Activated T-helper 1 cell treated with Interleukin-2 at 50 U/mL for 16 hours (primary cell): ENCODE results near the gene ANO8.
"Not testable (repeated sequence)": the region's sequence is repeated elsewhere in the genome, so short reads cannot be mapped to it uniquely, and the experiment has no call there.

Experiments
- DNase-seq: peaks from one replicate; pipeline ENCODE4 v3.0.0-alpha.2; 2020; ENCODE audit warnings: low read depth

The ANO8 gene

GRCh38 chr19:17309965-17310461, 24.6 kb downstream of the ANO8 start:
- no peak for DNase-seq

- DNase-seq: peak; percentile 98
Observed at GRCh38 chr19:17309198-17309964, 25.3 kb downstream of the ANO8 start, which contains the start of gene DDA1. Gene DDA1 (plus strand): TSS chr19:17309563. CDS start chr19:17309655, 92 bp downstream.

GRCh38 chr19:17307876-17308377, 26.7 kb downstream of the ANO8 start:
- DNase-seq: no peak

DNA sequence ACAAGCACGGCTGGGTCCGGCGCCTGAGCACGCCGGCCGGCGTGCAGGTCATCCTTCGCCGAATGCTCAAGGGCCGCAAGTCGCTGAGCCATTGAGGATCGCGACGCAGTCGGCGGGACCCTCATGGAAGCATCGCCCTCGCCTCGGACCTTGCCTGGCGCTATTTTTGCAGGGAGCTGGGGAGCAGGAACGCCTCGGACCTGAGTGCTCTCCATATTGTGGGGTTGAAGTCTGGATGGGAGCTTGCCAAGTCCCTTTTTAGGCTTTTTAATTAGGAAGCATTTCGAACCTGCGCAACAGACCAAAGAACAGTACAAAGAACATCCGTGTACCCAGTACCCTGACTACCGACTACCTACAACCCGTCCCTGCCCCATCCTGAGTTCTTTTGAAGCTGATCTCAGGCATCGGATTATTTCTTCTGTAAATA, 28.4 kb downstream of the ANO8 start:
- DNase-seq: no peak

DNA sequence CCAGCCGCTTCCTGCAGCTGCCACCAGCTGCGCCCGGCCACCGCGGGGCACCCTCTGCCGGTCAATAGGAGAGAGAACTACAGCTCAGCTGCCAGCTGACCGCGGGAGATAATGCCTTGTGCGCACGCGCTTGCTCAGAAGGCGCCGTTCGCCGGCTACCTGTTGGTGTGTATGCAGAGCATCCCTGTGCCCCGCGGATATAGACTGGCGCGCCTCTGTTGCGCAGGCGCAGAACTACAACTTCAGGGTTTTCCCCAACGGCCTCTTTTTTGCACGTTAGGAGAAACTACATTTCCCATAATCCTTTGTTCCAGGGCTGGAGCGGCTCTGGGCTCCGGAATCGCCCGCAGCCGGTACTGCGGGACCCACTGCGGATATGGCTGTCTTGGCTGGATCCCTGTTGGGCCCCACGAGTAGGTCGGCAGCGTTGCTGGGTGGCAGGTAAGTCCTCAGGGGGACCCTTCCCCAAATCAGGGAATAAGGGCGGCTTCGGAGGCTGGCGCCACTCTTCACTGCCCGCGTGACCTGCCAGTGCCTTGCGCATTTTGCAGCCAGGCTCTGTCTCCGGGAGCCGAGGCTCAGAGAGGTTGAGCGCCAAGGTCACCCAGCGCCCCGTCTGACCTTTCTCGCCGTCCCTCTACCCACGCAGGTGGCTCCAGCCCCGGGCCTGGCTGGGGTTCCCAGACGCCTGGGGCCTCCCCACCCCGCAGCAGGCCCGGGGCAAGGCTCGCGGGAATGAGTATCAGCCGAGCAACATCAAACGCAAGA, 29.0 kb downstream of the ANO8 start, which contains the start of gene MRPL34:
MRPL34 (plus strand) TSS at position 356 of the 768 bp plus-strand sequence; CDS start at position 377, 21 bp downstream.
- DNase-seq: peak; percentile 91

DNA sequence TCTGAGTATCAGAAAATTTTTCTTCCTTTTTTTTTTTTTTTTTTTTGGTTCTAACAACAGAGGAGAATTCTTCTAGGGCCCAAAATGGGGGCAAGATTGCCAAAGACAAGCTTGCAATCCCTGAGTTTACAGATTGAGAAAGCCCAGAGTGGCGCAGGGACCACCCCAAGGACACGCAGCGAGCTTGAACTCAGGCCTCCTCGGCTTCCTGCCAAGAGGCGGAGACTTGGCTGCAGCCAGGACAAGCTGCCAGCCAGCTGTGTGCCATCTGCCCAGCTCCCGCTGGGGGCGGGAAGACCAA, 29.5 kb downstream of the ANO8 start:
- no peak for DNase-seq

GRCh38 chr19:17304386-17305215, 30.1 kb downstream of the ANO8 start:
- no peak for DNase-seq

DNA sequence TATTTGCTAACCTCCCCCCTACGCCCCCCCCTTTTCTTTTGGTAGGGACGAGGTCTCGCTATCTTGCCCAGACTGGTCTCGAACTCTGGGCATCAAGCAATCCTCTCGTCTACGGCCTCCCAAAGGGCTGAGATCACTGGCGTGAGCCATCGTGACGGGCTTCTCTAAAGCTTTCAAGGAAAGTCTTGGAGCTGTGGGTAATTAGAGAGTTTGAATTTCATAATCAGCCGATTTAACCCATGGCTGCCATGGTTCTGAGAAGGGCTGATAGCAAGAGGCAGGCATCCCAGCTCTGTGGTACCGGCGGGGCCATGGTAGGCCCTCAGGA, 30.8 kb downstream of the ANO8 start:
- DNase-seq: no peak

GRCh38 chr19:17303167-17303939, 31.3 kb downstream of the ANO8 start, which contains the start of gene ABHD8:
Gene ABHD8 (minus strand): TSS chr19:17303425. CDS start chr19:17301616, 1,809 bp downstream.
- peak; percentile 86 for DNase-seq

DNA sequence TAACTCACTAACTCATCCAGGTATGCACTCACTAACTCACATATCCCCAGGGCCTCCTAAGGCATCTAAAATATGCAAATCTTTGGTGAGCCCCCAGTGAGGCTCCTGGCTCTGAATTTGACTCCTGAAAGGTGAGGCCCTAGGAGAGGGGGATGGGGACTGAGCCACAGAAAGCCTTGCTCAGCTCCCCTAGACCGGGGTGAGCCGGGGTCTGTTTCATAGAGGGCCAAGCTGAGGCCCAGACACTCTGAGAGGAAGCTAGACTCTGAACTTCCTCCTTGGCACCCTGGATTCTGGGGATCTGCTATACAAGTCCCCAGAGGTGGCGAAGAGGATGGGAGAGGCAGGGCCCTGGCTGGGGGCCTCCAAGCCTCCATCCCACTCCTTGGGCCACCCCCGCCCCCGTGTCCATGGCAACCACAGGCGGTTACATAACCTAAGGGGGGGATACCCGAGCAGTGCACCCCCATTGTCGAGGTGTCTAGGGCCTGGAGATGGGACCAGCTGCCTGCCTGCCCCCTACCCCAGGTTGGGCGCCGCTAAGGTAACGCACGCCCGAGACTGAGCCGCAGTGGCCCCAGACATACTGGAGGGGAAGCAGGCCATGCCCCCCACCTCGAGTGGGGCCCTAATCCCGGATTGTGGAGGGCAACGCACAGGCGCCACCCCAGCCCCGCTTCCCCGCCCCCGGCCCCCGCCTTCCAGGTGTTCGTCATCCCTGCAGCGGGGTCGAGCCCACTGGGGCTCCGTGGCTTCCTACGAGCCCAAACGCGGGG, 32.1 kb downstream of the ANO8 start:
- DNase-seq: peak; percentile 17

DNA sequence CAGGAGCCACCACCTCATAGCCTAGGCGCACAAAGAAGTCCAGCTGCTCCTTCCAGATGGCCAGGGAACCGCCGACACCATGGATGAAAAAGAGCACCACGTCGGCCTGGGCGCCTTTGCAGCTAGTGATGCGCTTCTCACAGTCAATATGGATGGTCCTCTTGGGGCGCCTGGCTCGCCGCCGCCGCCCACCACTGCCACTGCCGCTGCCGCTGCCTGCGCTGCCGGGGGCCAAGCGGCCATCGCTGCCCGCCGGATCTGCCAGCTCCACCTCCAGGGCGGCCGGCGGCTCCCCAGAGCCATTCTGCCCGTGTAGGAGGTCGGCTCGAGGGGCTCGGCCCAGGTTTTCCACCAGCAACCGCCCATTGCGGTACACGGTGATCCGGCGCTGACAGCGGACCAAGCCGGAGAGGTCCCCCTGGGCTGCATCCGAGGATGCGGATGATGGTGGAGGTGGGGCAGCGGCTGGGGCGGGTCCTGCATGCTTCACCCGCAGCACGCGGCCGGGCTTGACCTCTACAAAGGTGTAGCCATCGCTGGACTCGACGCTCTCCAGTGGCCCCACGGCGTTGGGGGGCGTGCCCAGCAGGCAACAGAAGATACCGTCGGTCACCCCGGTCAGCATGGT, 33.5 kb downstream of the ANO8 start:
- no peak for DNase-seq

DNA sequence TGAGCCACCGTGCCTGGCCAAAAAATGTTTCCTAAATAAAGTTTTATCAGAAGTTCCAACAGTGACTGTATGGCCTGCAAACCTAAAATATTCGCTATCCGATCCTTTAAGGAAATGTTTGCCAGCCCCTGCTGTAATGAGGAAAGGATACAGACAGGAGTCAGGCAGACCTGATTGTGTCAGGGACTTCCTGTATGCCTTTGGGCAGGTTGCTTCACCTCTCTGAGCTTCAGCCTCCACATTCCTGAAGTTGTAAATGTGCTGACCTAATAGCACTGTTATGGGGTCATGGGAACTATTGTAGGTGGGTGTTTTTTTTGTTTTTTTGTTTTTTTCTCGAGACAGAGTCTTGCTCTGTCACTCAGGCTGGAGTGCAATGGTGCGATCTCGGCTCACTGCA, 37.7 kb downstream of the ANO8 start:
- no peak for DNase-seq

DNA sequence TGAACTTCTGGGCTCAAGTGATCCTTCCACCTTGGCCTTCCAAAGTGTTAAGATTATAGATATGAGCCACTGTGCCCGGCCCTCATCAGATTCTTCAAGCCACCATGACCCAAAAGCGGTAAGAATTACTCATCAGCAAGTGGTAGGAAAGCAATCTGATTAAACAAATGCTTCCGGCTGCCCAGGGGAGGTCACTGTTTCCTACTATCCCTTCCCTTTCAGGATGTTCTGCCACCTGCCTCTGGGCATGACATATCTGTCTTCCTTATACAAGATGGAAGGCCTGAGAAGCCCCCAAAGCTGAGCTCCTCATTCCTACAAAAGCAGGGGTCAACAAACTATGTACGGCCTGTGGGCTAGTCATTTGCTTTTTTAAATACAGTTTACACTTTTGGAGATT, 38.4 kb downstream of the ANO8 start:
- DNase-seq: no peak

GRCh38 chr19:17295551-17295950, 39.1 kb downstream of the ANO8 start:
- not testable (repeated sequence) for DNase-seq

DNA sequence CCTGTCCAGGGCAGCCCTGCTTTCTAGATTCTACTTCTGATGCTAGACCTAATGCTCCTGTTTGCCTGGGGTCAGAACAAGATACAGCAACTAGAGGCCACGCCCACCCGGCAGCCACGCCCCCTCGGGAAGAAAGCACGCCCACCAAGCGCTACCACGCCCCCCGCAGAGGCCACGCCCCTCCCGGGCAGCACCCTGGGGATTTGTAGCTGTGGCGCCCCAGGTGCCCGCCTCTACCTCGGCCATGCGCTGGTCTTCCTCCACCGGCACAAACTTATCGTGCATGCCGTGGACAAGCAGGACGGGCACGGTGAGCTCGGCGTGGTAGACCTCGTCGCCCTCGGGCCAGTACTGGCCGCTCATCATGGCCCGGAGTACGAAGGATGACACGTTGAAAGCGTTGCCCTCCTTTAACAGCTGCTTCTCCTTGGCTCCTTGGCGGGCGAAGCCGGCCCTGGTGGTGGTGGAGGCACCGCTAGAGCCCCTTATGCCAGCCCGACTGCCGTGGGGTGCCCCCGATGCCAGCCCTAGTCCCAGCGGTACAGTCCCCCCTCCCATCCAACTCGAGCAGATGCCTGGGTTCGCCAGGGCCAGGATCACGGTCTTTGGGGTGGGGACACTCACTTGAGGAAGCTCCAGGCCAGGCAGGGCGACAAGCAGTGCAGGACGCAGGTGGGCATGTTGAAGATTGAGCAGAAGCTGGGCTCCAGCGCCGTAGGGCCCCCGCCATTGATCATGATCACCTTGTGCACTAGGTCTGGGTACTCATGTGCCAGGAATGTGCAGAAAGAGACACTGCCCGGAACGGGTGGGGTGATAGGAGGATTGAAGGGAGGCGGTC, 40.4 kb downstream of the ANO8 start:
- no peak for DNase-seq

DNA sequence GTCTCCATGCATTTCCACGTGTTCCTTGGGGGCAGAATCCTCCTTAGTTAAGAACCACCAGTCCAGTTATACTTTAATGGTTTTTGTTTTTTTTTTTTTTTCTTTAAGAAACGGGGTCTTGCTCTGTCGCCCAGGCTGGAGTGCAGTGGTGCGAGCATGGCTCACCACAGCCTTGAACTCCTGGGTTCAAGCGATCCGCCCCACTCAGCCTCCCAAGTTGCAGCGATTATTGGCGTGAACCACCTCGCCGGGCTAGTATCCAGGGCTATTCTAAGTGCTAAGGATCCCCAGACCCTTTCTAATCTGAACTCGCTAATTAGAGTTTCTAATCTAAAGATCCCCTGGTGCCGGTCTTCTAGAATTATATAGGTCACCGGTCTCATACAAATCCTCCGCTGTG, 41.0 kb downstream of the ANO8 start:
- DNase-seq: no peak

DNA sequence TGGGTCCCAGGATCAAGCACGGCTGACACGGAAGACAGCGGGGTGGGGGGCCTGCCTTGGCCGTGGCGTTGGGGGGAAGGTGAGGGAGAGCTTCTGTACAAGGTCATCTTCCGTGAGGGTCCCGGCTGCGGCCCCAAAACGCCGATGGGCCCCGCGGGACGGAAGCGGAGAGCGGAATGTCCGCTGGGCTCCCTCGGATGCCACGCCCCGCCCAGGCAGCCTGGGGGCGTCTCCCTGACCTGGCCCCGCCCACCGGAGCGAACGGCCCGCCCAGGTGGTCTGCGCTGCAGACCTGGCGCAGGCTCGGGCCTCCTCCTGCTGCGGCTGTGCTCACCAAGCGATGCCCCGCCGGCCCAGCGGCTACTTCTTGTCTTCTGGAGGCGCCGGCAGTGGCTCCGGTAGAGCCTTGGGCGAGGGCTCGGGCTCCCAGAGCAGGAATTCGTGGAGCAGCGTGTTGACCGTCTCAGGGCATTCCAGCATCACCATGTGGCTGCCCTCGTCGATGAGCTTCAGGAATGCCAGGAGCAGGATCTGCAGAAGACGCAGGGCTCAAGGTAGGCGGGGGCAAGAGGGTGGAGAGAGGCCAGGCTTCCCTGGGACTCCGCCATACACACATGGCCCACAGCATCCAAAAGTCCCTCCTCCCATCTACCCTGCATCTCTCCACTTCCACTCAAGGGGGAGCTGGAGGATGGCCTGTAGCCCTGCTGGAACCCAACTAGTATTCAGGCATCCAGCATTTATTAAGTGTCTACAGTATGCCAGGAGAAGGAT, 42.2 kb downstream of the ANO8 start:
- peak; percentile 63 for DNase-seq

GRCh38 chr19:17289489-17289888, 45.2 kb downstream of the ANO8 start:
- DNase-seq: no peak
